ENCODE results near the gene RAB15.

RAB15 gene

GRCh38 chr14:64971943-64972791 lies at the start of gene RAB15:
Gene RAB15, minus strand, starts transcription at chr14:64972336. Its CDS starts 260 bp downstream, at chr14:64972076.
- DNase-seq (ENCODE audit: extremely low read depth in 1 of 2, low read depth in 1 of 2): no peak

- no peak for DNase-seq (ENCODE audit: extremely low read depth in 1 of 2, low read depth in 1 of 2)
Measured at GRCh38 chr14:65019944-65020566, 47.9 kb upstream of the RAB15 start.

GRCh38 chr14:65016471-65016870 lies 44.3 kb upstream of the RAB15 start:
- DNase-seq (ENCODE audit: extremely low read depth in 1 of 2, low read depth in 1 of 2): no peak

- no peak for DNase-seq (ENCODE audit: extremely low read depth in 1 of 2, low read depth in 1 of 2)
Measured at GRCh38 chr14:65015391-65015790, 43.3 kb upstream of the RAB15 start.

- no peak for DNase-seq (ENCODE audit: extremely low read depth in 1 of 2, low read depth in 1 of 2)
Measured at GRCh38 chr14:65012353-65012752, 40.2 kb upstream of the RAB15 start.

GRCh38 chr14:65011538-65011937 lies 39.4 kb upstream of the RAB15 start:
- DNase-seq (ENCODE audit: extremely low read depth in 1 of 2, low read depth in 1 of 2): no peak

GRCh38 chr14:65010211-65010931 lies 38.2 kb upstream of the RAB15 start:
- no peak for DNase-seq (ENCODE audit: extremely low read depth in 1 of 2, low read depth in 1 of 2)

- no peak for DNase-seq (ENCODE audit: extremely low read depth in 1 of 2, low read depth in 1 of 2)
Measured at GRCh38 chr14:65007202-65007601, 35.1 kb upstream of the RAB15 start.

GRCh38 chr14:65006261-65006721 lies 34.2 kb upstream of the RAB15 start:
- DNase-seq (ENCODE audit: extremely low read depth in 1 of 2, low read depth in 1 of 2): no peak

- no peak for DNase-seq (ENCODE audit: extremely low read depth in 1 of 2, low read depth in 1 of 2)
Measured at GRCh38 chr14:65003394-65003793, 31.3 kb upstream of the RAB15 start.

GRCh38 chr14:65002586-65003210 lies 30.6 kb upstream of the RAB15 start:
- no peak for DNase-seq (ENCODE audit: extremely low read depth in 1 of 2, low read depth in 1 of 2)

GRCh38 chr14:65001723-65002122 lies 29.6 kb upstream of the RAB15 start:
- no peak for DNase-seq (ENCODE audit: extremely low read depth in 1 of 2, low read depth in 1 of 2)

- DNase-seq (ENCODE audit: extremely low read depth in 1 of 2, low read depth in 1 of 2): no peak
Measured at GRCh38 chr14:65000898-65001591, 28.9 kb upstream of the RAB15 start.

- DNase-seq (ENCODE audit: extremely low read depth in 1 of 2, low read depth in 1 of 2): no peak
Measured at GRCh38 chr14:64998455-64998931, 26.4 kb upstream of the RAB15 start.

- no peak for DNase-seq (ENCODE audit: extremely low read depth in 1 of 2, low read depth in 1 of 2)
Measured at GRCh38 chr14:64997108-64997794, 25.1 kb upstream of the RAB15 start.

GRCh38 chr14:64995291-64995690 lies 23.2 kb upstream of the RAB15 start:
- no peak for DNase-seq (ENCODE audit: extremely low read depth in 1 of 2, low read depth in 1 of 2)

GRCh38 chr14:64994540-64994939 lies 22.4 kb upstream of the RAB15 start:
- DNase-seq (ENCODE audit: extremely low read depth in 1 of 2, low read depth in 1 of 2): no peak

- DNase-seq (ENCODE audit: extremely low read depth in 1 of 2, low read depth in 1 of 2): no peak
Measured at GRCh38 chr14:64993266-64993930, 21.3 kb upstream of the RAB15 start.

GRCh38 chr14:64992328-64992885 lies 20.3 kb upstream of the RAB15 start:
- no peak for DNase-seq (ENCODE audit: extremely low read depth in 1 of 2, low read depth in 1 of 2)
